ENCODE measurements around the gene YWHAB. TPM values are rescaled to one million over a fixed set of nuclear protein-coding genes. Genes with fewer than 3 reads are reported as not detected.

Gene YWHAB
- polyA plus RNA-seq, 4 donors = 125 to 157 (median 138) TPM

DNA sequence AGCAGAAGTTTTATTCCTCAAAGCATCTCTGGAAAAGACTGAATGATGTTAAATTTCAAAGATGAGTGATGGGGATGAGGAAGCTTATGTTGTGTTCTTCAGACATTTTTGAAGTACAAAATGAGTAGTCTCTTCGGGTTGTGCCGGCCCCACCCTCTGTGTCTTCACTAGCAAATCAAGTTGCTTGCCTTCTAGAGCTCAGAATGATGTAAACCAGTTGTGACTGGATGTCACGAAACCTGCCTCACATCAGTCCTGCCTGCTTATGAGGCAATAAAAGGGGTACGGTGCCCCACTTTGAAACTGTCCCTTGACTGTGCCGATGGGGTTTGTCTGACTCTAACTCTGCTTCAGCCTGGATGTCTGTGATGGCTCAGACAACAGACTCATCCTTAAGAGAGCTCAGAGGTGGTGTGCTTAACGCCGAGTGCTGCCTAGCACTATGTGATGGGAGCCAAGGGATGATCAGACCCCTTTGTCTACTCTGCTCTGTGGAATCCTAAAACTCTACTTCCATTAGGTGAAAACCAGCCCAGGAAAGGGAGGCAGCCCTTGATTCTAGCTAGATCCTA lies 55.7 kb downstream of the YWHAB start:
- Histone ChIP-seq H3K9me3 (ENCODE audit: control insufficient read depth in 2 of 2, insufficient read depth in 1 of 2, low read depth in 1 of 2, low read length in 1 of 2) (no peaks in the 10 kb centered on the region), H3K4me3 (ENCODE audit: low read depth in 1 of 3, low read length in 3 of 3) (no peak overlapping the region), H3K27me3 (ENCODE audit: control insufficient read depth in 3 of 3, insufficient read depth in 3 of 3, low read length in 3 of 3) (no peaks in the 10 kb centered on the region), H3K27ac (ENCODE audit: low read depth in 1 of 3, low read length in 2 of 3) (no peak overlapping the region), H3K36me3 (ENCODE audit: control insufficient read depth in 3 of 3, insufficient read depth in 2 of 3, low read depth in 1 of 3, low read length in 3 of 3) (peaks cover 10 to 68% (median 16%) of the 10 kb centered on the region in 3 donors), H3K4me1 (ENCODE audit: control insufficient read depth in 3 of 3, insufficient read depth in 2 of 3, low read depth in 1 of 3, low read length in 2 of 3) (no peaks in the 10 kb centered on the region)
- FAIRE-seq = no peak
- 85 to 91% (median 89%) methylated on average over 7 of the region's 7 CpGs for WGBS, 3 donors
- no peak for DNase-seq

DNA sequence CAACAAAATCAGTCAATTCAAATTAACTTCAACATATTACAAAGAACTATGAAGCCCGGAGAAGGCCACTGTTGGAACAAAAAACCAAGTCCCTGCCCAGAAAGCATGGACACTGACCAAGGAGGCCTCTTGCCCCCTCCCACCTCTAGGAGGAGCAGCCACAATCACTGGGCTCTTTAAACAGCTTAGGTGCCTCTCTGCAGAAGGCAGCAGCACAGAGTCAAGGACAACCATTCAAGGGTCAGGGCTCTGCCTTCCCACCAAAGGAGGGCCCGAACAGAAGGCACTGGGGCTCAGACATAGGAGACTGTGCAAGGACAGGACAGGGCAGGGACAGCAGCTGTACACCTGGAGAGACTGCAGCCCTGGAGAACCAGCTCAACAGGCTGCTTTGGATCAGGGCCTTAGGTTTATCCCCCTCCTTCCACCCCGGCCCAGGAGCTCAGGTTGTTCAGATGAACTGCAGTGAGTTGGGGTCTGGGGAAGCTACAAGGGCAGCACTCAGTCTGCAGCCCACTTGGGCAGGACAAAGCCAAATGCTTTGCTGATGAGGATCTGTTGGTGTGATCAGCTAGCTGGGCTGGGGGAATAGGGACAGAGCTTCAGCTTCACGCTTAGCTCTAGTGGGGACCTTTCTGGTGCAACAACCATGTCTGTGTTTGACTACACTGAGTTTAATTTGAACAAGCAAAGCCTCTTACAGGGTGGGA lies 56.9 kb downstream of the YWHAB start:
- FAIRE-seq = no peak
- Histone ChIP-seq H3K4me1 (ENCODE audit: control insufficient read depth in 3 of 3, insufficient read depth in 2 of 3, low read depth in 1 of 3, low read length in 2 of 3) (no peaks in the 10 kb centered on the region), H3K9me3 (ENCODE audit: control insufficient read depth in 2 of 2, insufficient read depth in 1 of 2, low read depth in 1 of 2, low read length in 1 of 2) (no peaks in the 10 kb centered on the region), H3K27ac (ENCODE audit: low read depth in 1 of 3, low read length in 2 of 3) (no peak overlapping the region), H3K27me3 (ENCODE audit: control insufficient read depth in 3 of 3, insufficient read depth in 3 of 3, low read length in 3 of 3) (no peaks in the 10 kb centered on the region), H3K36me3 (ENCODE audit: control insufficient read depth in 3 of 3, insufficient read depth in 2 of 3, low read depth in 1 of 3, low read length in 3 of 3) (peaks cover 10 to 58% (median 16%) of the 10 kb centered on the region in 3 donors), H3K4me3 (ENCODE audit: low read depth in 1 of 3, low read length in 3 of 3) (no peak overlapping the region)
- 93 to 97% (median 96%) methylated on average over 4 of the region's 4 CpGs for WGBS, 3 donors
- DNase-seq = no peak

DNA sequence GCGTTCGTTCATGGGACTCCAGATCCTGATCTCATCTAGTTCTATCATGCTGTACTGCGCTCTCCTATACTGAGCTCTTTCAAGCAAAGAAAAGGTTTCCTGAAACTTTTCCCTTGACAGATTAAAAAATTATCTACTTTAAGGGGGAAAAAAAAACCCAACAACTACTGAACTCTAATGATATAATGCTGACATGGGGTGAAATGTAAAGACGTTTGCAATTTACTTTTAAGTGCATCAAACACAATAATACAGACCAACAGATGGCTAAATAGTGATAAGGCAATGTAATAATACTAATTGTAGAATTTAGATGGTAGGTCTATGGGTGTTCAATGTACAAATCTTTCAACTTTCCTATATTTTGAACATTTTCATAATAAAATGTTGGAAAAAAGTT lies 58.3 kb downstream of the YWHAB start:
- H3K4me1 ChIP-seq (ENCODE audit: control insufficient read depth in 3 of 3, insufficient read depth in 2 of 3, low read depth in 1 of 3, low read length in 2 of 3) = no peaks in the 10 kb centered on the region
- no peak for FAIRE-seq
- WGBS, 3 donors = 90 to 92% (median 90%) methylated on average over 4 of the region's 4 CpGs
- H3K4me3 ChIP-seq (ENCODE audit: low read depth in 1 of 3, low read length in 3 of 3) = no peak overlapping the region
- no peaks in the 10 kb centered on the region for H3K27me3 ChIP-seq (ENCODE audit: control insufficient read depth in 3 of 3, insufficient read depth in 3 of 3, low read length in 3 of 3)
- DNase-seq = no peak
- no peak overlapping the region for H3K27ac ChIP-seq (ENCODE audit: low read depth in 1 of 3, low read length in 2 of 3)
- H3K36me3 ChIP-seq (ENCODE audit: control insufficient read depth in 3 of 3, insufficient read depth in 2 of 3, low read depth in 1 of 3, low read length in 3 of 3) = peaks cover 18 to 51% (median 18%) of the 10 kb centered on the region in 3 donors
- no peaks in the 10 kb centered on the region for H3K9me3 ChIP-seq (ENCODE audit: control insufficient read depth in 2 of 2, insufficient read depth in 1 of 2, low read depth in 1 of 2, low read length in 1 of 2)

DNA sequence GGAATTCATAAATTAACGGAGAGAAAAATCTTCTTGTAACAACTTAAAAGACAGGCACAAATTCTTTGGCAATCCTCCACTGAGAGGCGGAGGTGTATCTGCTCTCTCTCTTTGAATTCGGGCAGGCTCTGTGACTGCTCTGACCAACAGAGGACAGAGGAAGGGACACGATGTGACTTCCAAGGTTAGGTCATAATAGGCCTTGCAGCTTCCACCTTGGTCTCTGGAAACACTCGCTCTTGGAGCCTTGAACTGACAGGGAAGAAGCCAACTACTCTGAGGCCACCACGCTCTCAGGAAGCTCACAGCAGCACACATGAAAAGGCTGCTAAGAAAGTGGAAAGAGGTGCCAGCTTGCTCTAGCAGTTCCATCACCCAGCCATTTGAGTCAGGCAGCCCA lies 59.8 kb downstream of the YWHAB start:
- Histone ChIP-seq H3K9me3 (ENCODE audit: control insufficient read depth in 2 of 2, insufficient read depth in 1 of 2, low read depth in 1 of 2, low read length in 1 of 2) (no peaks in the 10 kb centered on the region), H3K4me1 (ENCODE audit: control insufficient read depth in 3 of 3, insufficient read depth in 2 of 3, low read depth in 1 of 3, low read length in 2 of 3) (no peaks in the 10 kb centered on the region), H3K27ac (ENCODE audit: low read depth in 1 of 3, low read length in 2 of 3) (no peak overlapping the region), H3K27me3 (ENCODE audit: control insufficient read depth in 3 of 3, insufficient read depth in 3 of 3, low read length in 3 of 3) (no peaks in the 10 kb centered on the region), H3K4me3 (ENCODE audit: low read depth in 1 of 3, low read length in 3 of 3) (no peak overlapping the region), H3K36me3 (ENCODE audit: control insufficient read depth in 3 of 3, insufficient read depth in 2 of 3, low read depth in 1 of 3, low read length in 3 of 3) (peaks cover 18 to 45% (median 22%) of the 10 kb centered on the region in 3 donors)
- no peak for FAIRE-seq
- no peak for DNase-seq
- WGBS, 3 donors = 87 to 91% (median 91%) methylated on average over 6 of the region's 6 CpGs

DNA sequence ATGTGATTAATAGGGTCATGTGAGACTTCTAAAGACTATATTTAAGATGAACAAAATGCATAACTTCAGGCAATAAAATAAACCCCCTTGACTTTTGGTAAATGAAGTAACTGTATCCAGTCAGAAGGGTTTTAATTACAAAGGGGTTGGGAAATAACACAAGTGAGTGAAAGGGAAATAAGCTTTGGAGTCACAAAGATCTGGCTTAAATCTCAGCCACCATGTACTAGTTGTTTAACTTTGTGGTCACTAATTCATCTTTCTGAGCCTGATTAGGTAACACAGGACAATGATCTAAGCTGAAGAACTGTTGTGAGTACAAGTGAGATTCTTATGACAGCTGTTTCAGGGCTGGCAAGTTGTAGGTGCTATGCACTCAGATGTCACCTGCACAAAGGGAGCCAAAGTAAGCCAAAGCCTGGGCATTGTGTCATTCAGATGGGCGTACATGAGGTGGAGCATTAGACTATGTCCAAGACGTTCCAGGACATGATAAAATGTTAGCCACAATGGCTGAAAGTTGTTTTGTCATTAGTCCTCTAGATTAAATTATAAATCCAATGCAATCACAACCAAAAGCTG lies 60.9 kb downstream of the YWHAB start:
- 74 to 86% (median 80%) methylated on average over 2 of the region's 2 CpGs for WGBS, 3 donors
- no peak for FAIRE-seq
- peaks cover 25 to 43% (median 29%) of the 10 kb centered on the region in 3 donors for H3K36me3 ChIP-seq (ENCODE audit: control insufficient read depth in 3 of 3, insufficient read depth in 2 of 3, low read depth in 1 of 3, low read length in 3 of 3)

DNA sequence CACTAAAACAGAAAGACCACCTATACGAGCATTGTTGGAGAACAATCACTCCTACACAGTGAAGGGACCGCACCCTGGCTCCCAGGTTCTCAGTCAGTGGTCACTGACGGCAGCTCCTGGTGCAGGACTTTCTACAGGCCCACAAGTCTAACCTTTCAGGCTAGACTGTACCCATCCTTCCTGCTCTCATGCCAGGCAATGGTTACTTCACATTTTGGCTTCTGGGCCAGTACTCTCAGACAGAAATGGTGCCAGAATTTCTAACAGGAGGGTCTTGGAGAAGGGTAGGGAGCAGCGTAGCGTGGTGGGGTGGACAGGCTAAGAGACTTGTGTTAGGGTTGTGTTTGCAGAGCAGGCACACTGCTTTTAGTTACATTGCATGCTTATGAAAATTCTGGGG lies 62.6 kb downstream of the YWHAB start:
- no peak for DNase-seq
- H3K27ac ChIP-seq (ENCODE audit: low read depth in 1 of 3, low read length in 2 of 3) = no peak overlapping the region
- H3K9me3 ChIP-seq (ENCODE audit: control insufficient read depth in 2 of 2, insufficient read depth in 1 of 2, low read depth in 1 of 2, low read length in 1 of 2) = no peaks in the 10 kb centered on the region
- H3K27me3 ChIP-seq (ENCODE audit: control insufficient read depth in 3 of 3, insufficient read depth in 3 of 3, low read length in 3 of 3) = no peaks in the 10 kb centered on the region
- H3K36me3 ChIP-seq (ENCODE audit: control insufficient read depth in 3 of 3, insufficient read depth in 2 of 3, low read depth in 1 of 3, low read length in 3 of 3) = peaks cover 23 to 38% (median 24%) of the 10 kb centered on the region in 3 donors
- no peaks in the 10 kb centered on the region for H3K4me1 ChIP-seq (ENCODE audit: control insufficient read depth in 3 of 3, insufficient read depth in 2 of 3, low read depth in 1 of 3, low read length in 2 of 3)
- 93 to 97% (median 95%) methylated on average over 5 of the region's 5 CpGs for WGBS, 3 donors
- no peak for FAIRE-seq
- no peak overlapping the region for H3K4me3 ChIP-seq (ENCODE audit: low read depth in 1 of 3, low read length in 3 of 3)

More for the DNA sequence above, 60.9 kb downstream of the YWHAB start:
- Histone ChIP-seq H3K9me3 (ENCODE audit: control insufficient read depth in 2 of 2, insufficient read depth in 1 of 2, low read depth in 1 of 2, low read length in 1 of 2) (no peaks in the 10 kb centered on the region), H3K27ac (ENCODE audit: low read depth in 1 of 3, low read length in 2 of 3) (no peak overlapping the region), H3K27me3 (ENCODE audit: control insufficient read depth in 3 of 3, insufficient read depth in 3 of 3, low read length in 3 of 3) (no peaks in the 10 kb centered on the region), H3K4me1 (ENCODE audit: control insufficient read depth in 3 of 3, insufficient read depth in 2 of 3, low read depth in 1 of 3, low read length in 2 of 3) (no peaks in the 10 kb centered on the region), H3K4me3 (ENCODE audit: low read depth in 1 of 3, low read length in 3 of 3) (no peak overlapping the region)
- no peak for DNase-seq

DNA sequence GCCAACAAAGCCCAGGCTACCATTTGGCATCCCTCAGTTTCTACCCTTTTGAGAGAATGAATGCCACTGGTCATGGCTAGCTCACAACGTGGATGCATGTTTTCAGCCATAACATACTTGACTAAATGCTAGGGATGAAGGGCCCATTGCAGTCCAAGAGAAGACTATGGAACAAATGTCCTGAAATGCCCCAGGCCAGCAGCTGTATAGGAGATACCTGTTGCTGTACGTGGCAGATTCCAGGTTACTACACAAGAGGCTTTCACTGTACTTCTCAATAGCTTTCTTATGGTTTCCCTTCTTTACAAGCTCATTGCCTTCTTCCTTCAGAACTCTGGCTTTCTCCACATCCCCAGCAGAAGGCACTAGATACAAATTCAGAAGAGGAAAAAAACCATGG lies 63.0 kb downstream of the YWHAB start:
- 86 to 88% (median 87%) methylated on average over 2 of the region's 2 CpGs for WGBS, 3 donors
- no peaks in the 10 kb centered on the region for H3K27me3 ChIP-seq (ENCODE audit: control insufficient read depth in 3 of 3, insufficient read depth in 3 of 3, low read length in 3 of 3)
- FAIRE-seq (no peak), DNase-seq (no peak)
- H3K4me3 ChIP-seq (ENCODE audit: low read depth in 1 of 3, low read length in 3 of 3) = no peak overlapping the region
- no peaks in the 10 kb centered on the region for H3K4me1 ChIP-seq (ENCODE audit: control insufficient read depth in 3 of 3, insufficient read depth in 2 of 3, low read depth in 1 of 3, low read length in 2 of 3)
- H3K36me3 ChIP-seq (ENCODE audit: control insufficient read depth in 3 of 3, insufficient read depth in 2 of 3, low read depth in 1 of 3, low read length in 3 of 3) = peaks cover 22 to 35% (median 23%) of the 10 kb centered on the region in 3 donors
- no peaks in the 10 kb centered on the region for H3K9me3 ChIP-seq (ENCODE audit: control insufficient read depth in 2 of 2, insufficient read depth in 1 of 2, low read depth in 1 of 2, low read length in 1 of 2)
- H3K27ac ChIP-seq (ENCODE audit: low read depth in 1 of 3, low read length in 2 of 3) = no peak overlapping the region

DNA sequence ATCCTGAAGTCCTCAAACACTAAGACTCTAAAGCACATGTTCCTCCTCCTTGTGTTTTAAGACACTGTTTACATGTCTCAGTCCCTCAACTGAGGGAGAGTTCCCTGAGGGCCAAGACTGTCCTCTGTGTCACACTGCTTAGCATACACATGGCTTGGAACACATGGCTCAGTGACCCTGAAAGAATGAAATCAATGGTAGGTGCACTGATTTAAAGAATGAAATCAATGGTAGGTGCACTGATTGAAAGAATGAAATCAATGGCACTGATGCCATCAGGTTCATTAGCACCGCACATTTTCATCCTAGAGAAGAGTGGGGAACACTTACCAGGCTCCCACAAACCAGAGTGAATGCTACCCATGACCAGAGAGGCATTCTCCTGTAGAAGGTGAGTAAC lies 64.9 kb downstream of the YWHAB start:
- 92 to 98% (median 93%) methylated on average over 1 of the region's 1 CpG for WGBS, 3 donors
- Histone ChIP-seq H3K4me1 (ENCODE audit: control insufficient read depth in 3 of 3, insufficient read depth in 2 of 3, low read depth in 1 of 3, low read length in 2 of 3) (no peaks in the 10 kb centered on the region), H3K27ac (ENCODE audit: low read depth in 1 of 3, low read length in 2 of 3) (no peak overlapping the region), H3K4me3 (ENCODE audit: low read depth in 1 of 3, low read length in 3 of 3) (no peak overlapping the region), H3K9me3 (ENCODE audit: control insufficient read depth in 2 of 2, insufficient read depth in 1 of 2, low read depth in 1 of 2, low read length in 1 of 2) (no peaks in the 10 kb centered on the region), H3K27me3 (ENCODE audit: control insufficient read depth in 3 of 3, insufficient read depth in 3 of 3, low read length in 3 of 3) (no peaks in the 10 kb centered on the region), H3K36me3 (ENCODE audit: control insufficient read depth in 3 of 3, insufficient read depth in 2 of 3, low read depth in 1 of 3, low read length in 3 of 3) (peaks cover 24 to 41% (median 26%) of the 10 kb centered on the region in 3 donors)
- no peak for DNase-seq
- FAIRE-seq = no peak
